WERI-Rb-1 (cell line): ENCODE results near the gene COMMD10.

Experiments
- DNase-seq: peaks from one replicate; pipeline ENCODE4 v3.0.0-alpha.2; 2020
- H3K27ac ChIP-seq: fragments of 250-450 bp; sonication (Bioruptor Pico); 2 replicates; pipeline ENCODE4 v1.5.1; 2020; ENCODE audit warnings: mild to moderate bottlenecking, moderate library complexity
- H3K27me3 ChIP-seq: fragments of 250-450 bp; sonication (Bioruptor Pico); 2 replicates; pipeline ENCODE4 v1.5.1; 2021; ENCODE audit warnings: mild to moderate bottlenecking, low read depth, moderate library complexity; ENCODE audit not compliant: insufficient read depth, severe bottlenecking
- H3K36me3 ChIP-seq: fragments of 250-450 bp; sonication (Bioruptor Pico); 2 replicates; pipeline ENCODE4 v1.5.1; 2020; ENCODE audit warnings: mild to moderate bottlenecking, moderate library complexity
- H3K4me3 ChIP-seq: 2 replicates; pipeline ENCODE4 v1.5.1; 2011; ENCODE audit warnings: low read depth, mild to moderate bottlenecking, control low read depth, low read length
- H3K9me3 ChIP-seq: fragments of 250-450 bp; sonication (Bioruptor Pico); 2 replicates; pipeline ENCODE4 v1.5.1; 2021; ENCODE audit warnings: mild to moderate bottlenecking, moderate library complexity; ENCODE audit not compliant: severe bottlenecking
- CTCF ChIP-seq: IDR thresholded peaks from 2 replicates; pipeline ENCODE4 v1.5.1; 2011; ENCODE audit warnings: low read depth, mild to moderate bottlenecking, control low read depth, inconsistent platforms, low read length

COMMD10 gene

GRCh38 chr5:116296335-116297072 lies 211.7 kb downstream of the COMMD10 start:
- Histone ChIP-seq H3K4me3 (no peak overlapping the region), H3K36me3 (no peaks in the 10 kb centered on the region), H3K27me3 (no peaks in the 10 kb centered on the region), H3K9me3 (no peaks in the 10 kb centered on the region), H3K27ac (no peak overlapping the region)
- no peak for DNase-seq
- no peak for TF ChIP-seq CTCF

- 0 out of 2 replicates have a peak, but pooled peaks have one; percentile 18 for TF ChIP-seq CTCF
- no peak overlapping the region for H3K27ac ChIP-seq
- H3K27me3 ChIP-seq, result no peaks in the 10 kb centered on the region
- H3K9me3 ChIP-seq, result no peaks in the 10 kb centered on the region
- H3K36me3 ChIP-seq, result no peaks in the 10 kb centered on the region
- DNase-seq, result no peak
- no peak overlapping the region for H3K4me3 ChIP-seq
These were observed 212.5 kb downstream of the COMMD10 start for GRCh38 chr5:116297296-116297814.

- Histone ChIP-seq H3K9me3 (no peaks in the 10 kb centered on the region), H3K27me3 (no peaks in the 10 kb centered on the region), H3K27ac (no peak overlapping the region), H3K4me3 (no peak overlapping the region), H3K36me3 (no peaks in the 10 kb centered on the region)
- DNase-seq, result no peak
- no peak for TF ChIP-seq CTCF
These were observed 215.2 kb downstream of the COMMD10 start for GRCh38 chr5:116299746-116300640.

- no peak for DNase-seq
- Histone ChIP-seq H3K27me3 (no peaks in the 10 kb centered on the region), H3K4me3 (no peak overlapping the region), H3K27ac (no peak overlapping the region), H3K9me3 (no peaks in the 10 kb centered on the region), H3K36me3 (no peaks in the 10 kb centered on the region)
- TF ChIP-seq CTCF, result 0 out of 2 replicates have a peak, but pooled peaks have one; percentile 15
These were observed 216.3 kb downstream of the COMMD10 start for GRCh38 chr5:116301110-116301509.

- H3K9me3 ChIP-seq, result no peaks in the 10 kb centered on the region
These were observed 218.5 kb downstream of the COMMD10 start for GRCh38 chr5:116303340-116303739.

More at GRCh38 chr5:116303340-116303739, 218.5 kb downstream of the COMMD10 start:
- Histone ChIP-seq H3K27ac (no peak overlapping the region), H3K36me3 (no peaks in the 10 kb centered on the region; the same call in 1 of the 2 replicates), H3K27me3 (no peaks in the 10 kb centered on the region), H3K4me3 (no peak overlapping the region)
- DNase-seq, result no peak
- TF ChIP-seq CTCF, result no peak
